HFFc6 (cell line): Measurements from ENCODE around the gene ZER1. TPM values are rescaled to one million over a fixed set of nuclear protein-coding genes. Genes with fewer than 3 reads are reported as not detected.
"Not testable (repeated sequence)": the region's sequence is repeated elsewhere in the genome, so short reads cannot be mapped to it uniquely, and the experiment has no call there.

Experiments
- DNase-seq: peaks from one replicate; pipeline ENCODE4 v3.0.0-alpha.2; 2018
- H3K27ac Mint-ChIP-seq: 2 replicates; pipeline ENCODE4 v1.8.0; 2020; ENCODE audit warnings: mild to moderate bottlenecking, mixed read lengths
- H3K27me3 Mint-ChIP-seq: 2 replicates; pipeline ENCODE4 v1.8.0; 2021; ENCODE audit warnings: mild to moderate bottlenecking, moderate library complexity, mixed read lengths; ENCODE audit not compliant: insufficient read depth
- H3K36me3 Mint-ChIP-seq: 2 replicates; pipeline ENCODE4 v1.8.0; 2021; ENCODE audit warnings: low read depth, mixed read lengths
- H3K4me1 Mint-ChIP-seq: 2 replicates; pipeline ENCODE4 v1.8.0; 2020; ENCODE audit warnings: low read depth, mixed read lengths
- H3K4me3 Mint-ChIP-seq: 2 replicates; pipeline ENCODE4 v1.8.0; 2020; ENCODE audit warnings: mild to moderate bottlenecking, moderate library complexity, mixed read lengths
- H3K9me3 Mint-ChIP-seq: 2 replicates; pipeline ENCODE4 v1.8.0; 2020; ENCODE audit warnings: mild to moderate bottlenecking, mixed read lengths
- CTCF ChIP-seq: fragments of 200-600 bp; sonication (generic); IDR thresholded peaks from 2 replicates; pipeline ENCODE4 v1.5.0; 2021; ENCODE audit warnings: antibody characterized with exemption, mild to moderate bottlenecking
- total RNA-seq, 6 experiments: library from RNA; stranded (reverse); fragmentation: NEBNext Ultra II Directional; extraction: Animal tissue kit (Norgen Biotek cat#: 25700); gene quantifications; 2 replicates in 1 of 6; 3 replicates in 5 of 6; pipeline ENCODE4 v1.2.3, GENCODE V29; 2021

The ZER1 gene
- total RNA-seq, 6 experiments from 2014 or later: 32.5 to 47.6 (median 37.8) TPM

DNA sequence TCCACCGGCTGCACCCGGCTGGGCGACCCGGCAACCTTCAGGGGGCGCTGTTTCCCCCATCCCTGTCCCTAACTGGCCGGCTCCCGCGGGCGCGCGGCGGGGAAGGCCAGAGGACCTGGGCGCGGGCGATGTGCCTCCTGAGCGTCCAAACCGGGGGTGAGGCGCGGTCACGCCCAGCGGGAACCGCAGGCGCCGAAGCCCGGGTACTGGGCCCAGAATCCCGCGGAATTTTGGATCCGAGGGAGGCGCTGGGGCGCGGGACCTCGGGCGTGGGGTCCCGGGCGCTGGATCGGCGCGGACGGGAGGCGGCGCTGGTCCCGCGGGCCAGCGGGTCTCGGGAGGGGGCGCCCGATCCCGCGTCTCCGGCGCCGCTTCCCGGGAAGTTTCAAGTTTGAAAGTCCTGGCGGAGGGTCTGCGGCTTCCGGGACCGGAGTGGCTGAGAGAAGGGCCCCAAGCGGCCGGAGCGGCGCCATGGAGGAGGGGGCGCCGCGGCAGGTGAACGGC, 69.2 kb downstream of the ZER1 start, which contains the start of gene PKN3:
Gene PKN3 (plus strand): TSS at position 59 of the 504 bp plus-strand sequence. CDS start 413 bp downstream, at position 472.
- peak within 1 kb of the TSS; percentile 43 for H3K27ac Mint-ChIP-seq
- H3K4me3 Mint-ChIP-seq: peak within 1 kb of the TSS; percentile 80
- TF ChIP-seq CTCF: peak; percentile 96
- H3K36me3 Mint-ChIP-seq: no peaks in the 10 kb centered on the region; the same call in 1 of the 2 replicates
- H3K4me1 Mint-ChIP-seq: peaks cover 5% of the 10 kb centered on the region
- no peaks in the 10 kb centered on the region for H3K9me3 Mint-ChIP-seq
- DNase-seq: peak; percentile 60
- peaks cover 1% of the 10 kb centered on the region; the same call in 1 of the 2 replicates for H3K27me3 Mint-ChIP-seq

DNA sequence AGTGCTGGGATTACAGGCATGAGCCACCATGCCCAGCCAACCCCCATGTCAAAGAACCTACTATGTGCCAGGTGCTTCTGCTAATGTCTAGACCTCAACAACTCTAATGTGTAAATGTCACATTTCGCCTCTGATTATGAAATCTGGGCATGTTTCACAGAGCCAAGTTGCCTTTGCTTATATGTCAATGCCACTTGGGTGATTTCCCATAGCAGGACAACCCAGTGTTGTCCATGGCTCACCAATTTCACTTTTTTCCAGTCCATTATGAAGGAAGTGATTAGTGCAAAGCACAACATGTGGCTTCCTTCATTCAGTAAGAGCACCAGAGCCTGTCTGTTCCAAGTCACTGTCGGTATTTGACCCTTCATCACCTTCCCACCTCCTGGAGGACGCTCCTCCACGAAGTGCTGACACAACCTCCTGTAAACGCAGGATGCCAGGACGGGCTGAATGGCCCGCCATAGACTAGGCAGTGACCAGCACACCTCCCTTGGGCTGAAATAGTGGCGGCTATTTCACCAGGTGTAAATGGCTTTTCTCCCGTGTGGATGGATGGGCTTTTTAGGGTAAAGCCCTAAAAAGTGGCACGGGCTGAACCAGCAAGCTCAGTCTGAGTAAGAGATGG, 70.4 kb downstream of the ZER1 start:
- TF ChIP-seq CTCF: no peak
- DNase-seq: no peak
- H3K4me3 Mint-ChIP-seq: 0 out of 2 replicates have a peak overlapping the region, but pooled peaks have one; percentile 9
- peaks cover 1% of the 10 kb centered on the region; the same call in 1 of the 2 replicates for H3K27me3 Mint-ChIP-seq
- H3K4me1 Mint-ChIP-seq: peaks cover 12% of the 10 kb centered on the region
- H3K9me3 Mint-ChIP-seq: no peaks in the 10 kb centered on the region
- H3K36me3 Mint-ChIP-seq: peaks cover 2% of the 10 kb centered on the region
- H3K27ac Mint-ChIP-seq: no peak overlapping the region

DNA sequence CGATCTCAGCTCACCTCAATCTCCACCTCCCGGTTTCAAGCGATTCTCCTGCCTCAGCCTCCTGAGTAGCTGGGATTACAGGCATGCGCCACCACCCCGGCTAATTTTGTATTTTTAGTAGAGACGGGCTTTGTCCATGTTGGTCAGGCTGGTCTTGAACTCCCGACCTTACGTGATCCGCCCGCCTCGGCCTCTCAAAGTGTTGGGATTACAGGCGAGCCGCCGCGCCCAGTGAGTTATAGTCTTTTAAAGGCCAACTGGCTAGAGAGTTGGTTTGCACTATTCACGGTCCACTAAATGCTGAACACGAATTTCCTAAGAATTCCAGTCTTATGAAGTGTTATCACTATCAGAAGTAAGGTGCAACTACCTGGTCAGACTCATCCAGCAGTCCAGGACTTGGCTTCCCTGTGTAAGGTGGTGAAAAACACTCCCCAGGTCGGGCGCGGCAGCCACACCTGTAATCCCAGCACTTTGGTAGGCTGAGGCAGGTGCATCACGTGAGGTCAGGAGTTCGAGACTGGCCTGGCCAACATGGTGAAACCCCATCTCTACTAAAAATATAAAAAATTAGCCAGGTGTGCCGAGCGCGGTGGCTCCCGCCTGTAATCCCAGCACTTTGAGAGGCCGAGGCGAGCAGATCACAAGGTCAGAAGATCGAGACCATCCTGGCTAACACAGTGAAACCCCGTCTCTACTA, 72.5 kb downstream of the ZER1 start:
- not testable (repeated sequence) for H3K9me3 Mint-ChIP-seq, H3K27me3 Mint-ChIP-seq, H3K4me3 Mint-ChIP-seq, DNase-seq, H3K27ac Mint-ChIP-seq
- Mint-ChIP-seq H3K4me1 (peaks cover 12% of the 10 kb centered on the region), H3K36me3 (peaks cover 18% of the 10 kb centered on the region)

DNA sequence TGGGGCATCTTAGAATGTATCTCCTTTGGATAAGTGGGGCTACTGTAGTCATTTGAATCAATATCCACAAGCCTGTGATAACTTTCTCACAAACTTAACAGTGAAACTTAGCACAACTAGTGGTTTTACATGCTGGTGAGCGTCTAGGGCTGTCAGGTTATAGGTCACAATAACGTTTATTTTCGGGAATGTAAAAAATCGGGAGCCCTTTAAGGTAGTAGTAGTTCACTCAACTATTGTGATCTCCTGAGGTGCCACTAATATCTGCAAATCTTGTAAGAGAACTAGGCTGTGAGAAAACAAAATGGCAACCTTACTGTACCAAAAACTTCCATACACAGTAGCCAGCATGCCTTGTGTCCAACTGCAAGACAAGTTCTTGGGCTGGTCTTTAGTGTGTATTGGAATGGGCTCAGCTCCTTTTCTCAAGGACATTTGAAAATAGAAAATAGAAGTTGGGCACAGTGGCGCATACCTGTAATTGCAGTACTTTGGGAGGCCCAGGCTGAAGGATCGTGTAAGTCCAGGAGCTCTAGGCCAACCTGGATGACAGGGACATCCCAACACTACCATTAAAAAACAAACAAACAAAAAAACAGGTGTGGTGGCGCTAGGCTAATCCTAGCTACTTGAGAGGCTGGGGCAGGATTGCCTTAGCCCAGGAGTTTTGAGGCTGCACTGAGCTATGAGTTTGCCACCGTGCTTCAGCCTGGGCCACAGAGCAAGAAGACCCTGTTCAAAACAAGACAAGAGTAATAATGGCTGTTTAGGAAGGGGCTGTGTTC, 74.6 kb downstream of the ZER1 start:
- peak overlapping the region; percentile 60; the same call in 1 of the 2 replicates for H3K27ac Mint-ChIP-seq
- peaks cover 18% of the 10 kb centered on the region for H3K4me1 Mint-ChIP-seq
- peaks cover 28% of the 10 kb centered on the region for H3K36me3 Mint-ChIP-seq
- no peak for TF ChIP-seq CTCF
- DNase-seq: no peak
- no peak overlapping the region for H3K4me3 Mint-ChIP-seq
- no peaks in the 10 kb centered on the region for H3K9me3 Mint-ChIP-seq
- peaks cover under 1% of the 10 kb centered on the region; the same call in 1 of the 2 replicates for H3K27me3 Mint-ChIP-seq

DNA sequence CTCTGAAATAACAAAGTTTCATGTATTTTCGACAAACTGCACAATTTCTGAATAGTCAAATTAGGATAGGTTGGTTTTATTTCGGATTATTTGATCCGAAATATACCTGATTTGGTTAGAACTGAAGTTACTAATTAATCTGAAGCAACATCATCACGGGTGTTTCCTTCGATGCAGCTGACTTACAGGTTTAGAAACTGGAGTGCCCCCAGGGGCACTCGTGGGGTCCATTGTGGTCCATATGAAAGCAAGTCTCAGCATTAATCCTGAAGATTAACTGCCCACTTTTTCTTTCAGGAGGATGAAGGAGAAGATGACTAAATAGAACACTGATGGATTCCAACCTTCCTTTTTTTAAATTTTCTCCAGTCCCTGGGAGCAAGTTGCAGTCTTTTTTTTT, 77.4 kb downstream of the ZER1 start:
- Mint-ChIP-seq H3K36me3 (peaks cover 45% of the 10 kb centered on the region), H3K4me3 (no peak overlapping the region), H3K9me3 (no peaks in the 10 kb centered on the region), H3K27me3 (peaks cover 3% of the 10 kb centered on the region), H3K27ac (no peak overlapping the region; the same call in 1 of the 2 replicates), H3K4me1 (peaks cover 29% of the 10 kb centered on the region)
- TF ChIP-seq CTCF: no peak
- DNase-seq: no peak

GRCh38 chr9:128693738-128694137, 78.0 kb downstream of the ZER1 start:
- peaks cover 45% of the 10 kb centered on the region for H3K36me3 Mint-ChIP-seq
- not testable (repeated sequence) for H3K4me3 Mint-ChIP-seq, DNase-seq, H3K27me3 Mint-ChIP-seq, H3K9me3 Mint-ChIP-seq
- H3K4me1 Mint-ChIP-seq: peaks cover 29% of the 10 kb centered on the region
- H3K27ac Mint-ChIP-seq: 0 out of 2 replicates have a peak overlapping the region, but pooled peaks have one; percentile 18
